Tongue (tissue), 2 donors: Measurements from ENCODE around the gene EML2. TPM values are rescaled to one million over a fixed set of nuclear protein-coding genes. Genes with fewer than 3 reads are reported as not detected.
A peak's percentile ranks its signal among the peaks of the same experiment; 100 is the strongest.
"Not testable (repeated sequence)": the region's sequence is repeated elsewhere in the genome, so short reads cannot be mapped to it uniquely, and the experiment has no call there.

Experiments used
- DNase-seq: peaks from one replicate; pipeline ENCODE4 v3.0.0-alpha.2; 2015
- total RNA-seq: library from RNA; depleted of rRNA; stranded (reverse); fragments of >200 nt; gene quantifications from one replicate; pipeline ENCODE4 v1.2.3, GENCODE V29; 2014

EML2 gene, protein sequence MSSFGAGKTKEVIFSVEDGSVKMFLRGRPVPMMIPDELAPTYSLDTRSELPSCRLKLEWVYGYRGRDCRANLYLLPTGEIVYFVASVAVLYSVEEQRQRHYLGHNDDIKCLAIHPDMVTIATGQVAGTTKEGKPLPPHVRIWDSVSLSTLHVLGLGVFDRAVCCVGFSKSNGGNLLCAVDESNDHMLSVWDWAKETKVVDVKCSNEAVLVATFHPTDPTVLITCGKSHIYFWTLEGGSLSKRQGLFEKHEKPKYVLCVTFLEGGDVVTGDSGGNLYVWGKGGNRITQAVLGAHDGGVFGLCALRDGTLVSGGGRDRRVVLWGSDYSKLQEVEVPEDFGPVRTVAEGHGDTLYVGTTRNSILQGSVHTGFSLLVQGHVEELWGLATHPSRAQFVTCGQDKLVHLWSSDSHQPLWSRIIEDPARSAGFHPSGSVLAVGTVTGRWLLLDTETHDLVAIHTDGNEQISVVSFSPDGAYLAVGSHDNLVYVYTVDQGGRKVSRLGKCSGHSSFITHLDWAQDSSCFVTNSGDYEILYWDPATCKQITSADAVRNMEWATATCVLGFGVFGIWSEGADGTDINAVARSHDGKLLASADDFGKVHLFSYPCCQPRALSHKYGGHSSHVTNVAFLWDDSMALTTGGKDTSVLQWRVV
- total RNA-seq: 16.1 TPM

- DNase-seq: peak; percentile 64
These were observed at the start of gene EML2 for GRCh38 chr19:45638930-45639729. Gene EML2 (minus strand): TSS chr19:45639397. CDS start chr19:45639376, 21 bp downstream.

GRCh38 chr19:45687599-45687998 lies 48.4 kb upstream of the EML2 start:
- DNase-seq: no peak

DNA sequence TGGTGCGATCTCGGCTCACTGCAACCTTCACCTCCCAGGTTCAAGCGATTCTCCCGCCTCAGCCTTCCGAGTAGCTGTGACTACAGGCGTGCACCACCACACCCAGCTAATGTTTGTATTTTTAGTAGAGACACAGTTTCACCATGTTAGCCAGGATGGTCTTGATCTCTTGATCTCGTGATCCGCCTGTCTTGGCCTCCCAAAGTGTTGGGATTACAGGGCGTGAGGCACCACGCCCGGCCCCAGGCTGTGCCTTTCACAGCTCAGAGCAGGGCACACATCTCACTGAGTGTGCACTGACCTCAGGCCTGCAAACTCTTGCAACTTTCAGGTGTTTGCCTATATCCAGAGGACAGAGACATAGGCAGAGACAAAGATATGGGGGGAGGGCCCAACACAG lies 45.8 kb upstream of the EML2 start:
- not testable (repeated sequence) for DNase-seq

DNA sequence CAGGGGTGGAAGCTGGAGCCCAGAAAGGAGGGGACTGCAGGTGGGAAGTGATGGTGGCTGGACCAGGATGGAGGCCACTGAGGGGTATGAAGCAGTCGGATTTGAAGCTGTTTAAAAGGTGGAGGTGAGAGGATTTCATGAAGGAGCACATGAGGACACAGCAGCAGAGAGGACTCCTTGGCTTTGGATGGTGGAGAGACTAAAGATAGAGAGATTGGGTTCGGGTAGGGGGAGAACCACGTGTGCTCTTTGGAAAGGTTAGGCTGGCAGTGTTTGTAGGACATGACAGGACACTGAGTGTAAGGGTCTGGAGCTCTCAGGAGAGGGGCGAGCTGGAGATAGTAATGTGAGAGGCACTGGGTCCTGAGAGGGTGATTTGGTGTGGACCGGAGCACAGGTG lies 43.7 kb upstream of the EML2 start:
- DNase-seq: no peak

DNA sequence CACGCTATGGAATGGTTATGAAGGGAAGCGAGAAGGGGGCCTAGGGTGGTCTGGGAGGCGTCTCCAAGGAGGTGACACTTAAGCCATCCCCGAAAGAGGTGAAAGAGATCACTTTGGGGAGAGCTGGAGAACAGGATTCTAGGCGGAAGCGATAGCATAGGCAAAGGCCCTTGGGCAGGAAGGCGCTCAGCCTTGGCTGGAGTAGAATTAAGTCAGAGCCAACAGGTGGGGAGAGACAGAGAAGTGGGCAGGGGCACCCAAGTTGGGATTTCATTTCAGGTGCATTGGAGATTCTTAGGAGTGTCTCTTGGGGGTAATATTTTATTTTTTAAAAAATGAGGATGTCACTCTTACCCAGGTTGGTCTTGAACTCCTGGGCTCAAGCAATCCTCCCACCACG lies 42.9 kb upstream of the EML2 start:
- DNase-seq: no peak

DNA sequence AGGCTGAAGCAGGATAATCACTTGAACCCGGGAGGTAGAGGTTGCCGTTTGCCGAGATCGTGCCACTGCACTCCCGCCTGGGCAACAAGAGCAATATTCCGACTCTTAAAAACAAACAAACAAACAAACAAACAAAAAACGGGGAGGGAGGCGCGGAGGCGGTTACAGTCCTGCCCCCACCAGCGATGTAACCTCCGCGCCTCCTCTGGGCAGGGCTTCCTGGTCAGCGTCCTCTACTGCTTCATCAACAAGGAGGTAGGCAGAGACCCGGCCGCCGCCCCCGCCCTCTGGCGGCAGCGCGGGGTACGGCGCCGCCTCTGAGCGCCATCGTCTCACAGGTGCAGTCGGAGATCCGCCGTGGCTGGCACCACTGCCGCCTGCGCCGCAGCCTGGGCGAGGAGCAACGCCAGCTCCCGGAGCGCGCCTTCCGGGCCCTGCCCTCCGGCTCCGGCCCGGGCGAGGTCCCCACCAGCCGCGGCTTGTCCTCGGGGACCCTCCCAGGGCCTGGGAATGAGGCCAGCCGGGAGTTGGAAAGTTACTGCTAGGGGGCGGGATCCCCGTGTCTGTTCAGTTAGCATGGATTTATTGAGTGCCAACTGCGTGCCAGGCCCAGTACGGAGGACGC lies 42.3 kb upstream of the EML2 start:
- DNase-seq: peak; percentile 79

GRCh38 chr19:45677351-45678230 lies 38.4 kb upstream of the EML2 start:
- DNase-seq: peak; percentile 77

- DNase-seq: no peak
These were observed 37.7 kb upstream of the EML2 start for GRCh38 chr19:45676851-45677263.

- DNase-seq: no peak
These were observed 35.7 kb upstream of the EML2 start for GRCh38 chr19:45674946-45675345.

- DNase-seq: peak; percentile 44
These were observed 31.7 kb upstream of the EML2 start for GRCh38 chr19:45670670-45671453.

DNA sequence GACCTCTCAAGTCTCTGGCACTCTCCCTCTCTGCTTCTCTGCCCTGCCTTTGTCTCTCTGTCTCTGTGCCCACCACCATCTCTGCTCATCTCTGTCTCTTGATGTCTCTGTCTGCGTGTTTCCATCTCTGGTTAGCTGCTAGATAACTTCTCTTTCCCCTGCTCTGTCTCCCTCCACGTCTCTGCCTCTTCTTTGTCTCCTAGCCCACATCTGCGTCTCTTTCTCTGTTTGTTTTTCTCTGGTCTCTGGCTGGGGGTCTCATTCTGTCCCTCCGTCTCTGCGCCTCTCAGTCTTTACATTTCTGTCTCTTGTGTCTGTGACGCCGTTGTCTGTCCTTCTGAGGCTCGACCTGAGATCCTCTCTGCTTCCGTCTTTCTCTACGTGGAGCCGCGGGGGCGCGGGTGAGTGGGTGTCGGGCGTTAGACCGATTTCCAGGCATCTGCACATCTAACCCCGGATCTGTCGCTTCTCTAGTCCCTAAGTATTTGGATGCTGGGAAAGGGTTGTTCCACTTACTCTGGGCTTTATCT lies 29.2 kb upstream of the EML2 start:
- no peak for DNase-seq

GRCh38 chr19:45667620-45668341 lies 28.6 kb upstream of the EML2 start, which contains the start of gene GIPR:
Gene GIPR (plus strand): TSS chr19:45668221. CDS start chr19:45669521, 1,300 bp downstream.
- no peak for DNase-seq

- DNase-seq: no peak
These were observed 25.4 kb upstream of the EML2 start for GRCh38 chr19:45664575-45664974.

DNA sequence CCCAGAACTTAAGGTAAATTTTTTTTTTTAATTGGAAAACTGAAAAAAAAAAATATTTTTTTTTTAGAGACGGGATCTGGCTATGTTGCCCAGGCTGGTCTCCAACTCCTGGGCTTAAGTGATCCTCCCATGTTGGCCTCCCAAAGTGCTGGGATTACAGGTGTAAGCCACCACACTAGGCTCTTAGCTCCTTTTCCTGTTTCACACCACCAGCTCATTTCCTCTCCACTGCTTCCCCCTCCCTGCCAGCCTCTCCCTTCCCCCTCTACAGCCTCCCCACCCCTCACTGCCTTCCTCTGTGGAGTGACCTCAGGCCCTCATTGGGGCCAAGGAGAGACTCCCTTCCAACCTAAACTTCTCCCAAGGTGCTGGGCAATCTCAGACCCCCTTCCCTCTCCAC lies 24.6 kb upstream of the EML2 start:
- no peak for DNase-seq

- DNase-seq: no peak
These were observed 21.4 kb upstream of the EML2 start for GRCh38 chr19:45660636-45661035.

DNA sequence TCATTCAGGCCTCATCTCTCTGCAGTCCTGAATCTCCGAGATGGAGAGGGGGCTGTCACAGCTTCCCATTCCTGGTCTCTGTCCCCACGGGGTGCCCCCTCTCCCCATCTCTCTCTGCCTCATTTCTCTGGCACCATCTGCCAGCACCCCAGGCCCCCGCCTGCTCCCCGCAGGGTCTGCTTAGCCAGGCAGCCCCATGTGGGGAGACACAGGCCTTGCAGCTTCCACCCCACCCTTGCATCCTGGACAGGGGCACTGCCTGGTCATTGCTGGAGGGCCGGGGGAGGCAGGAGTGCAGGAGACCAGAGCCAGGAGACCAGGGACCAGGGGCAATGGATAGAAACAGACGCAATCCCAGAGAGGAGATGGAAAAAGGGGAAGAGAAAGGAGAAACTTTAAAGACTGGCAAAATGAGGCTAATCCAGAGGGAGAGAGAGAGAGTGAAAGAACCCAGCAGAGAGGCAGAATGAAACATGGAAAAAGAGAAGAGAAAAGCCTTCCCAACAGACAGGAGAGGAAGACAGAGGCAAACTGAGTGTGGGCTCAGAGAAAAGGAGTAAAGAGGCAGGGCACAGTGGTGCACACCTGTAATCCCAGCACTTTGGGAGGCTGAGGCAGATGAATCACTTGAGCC lies 20.0 kb upstream of the EML2 start:
- DNase-seq: no peak

DNA sequence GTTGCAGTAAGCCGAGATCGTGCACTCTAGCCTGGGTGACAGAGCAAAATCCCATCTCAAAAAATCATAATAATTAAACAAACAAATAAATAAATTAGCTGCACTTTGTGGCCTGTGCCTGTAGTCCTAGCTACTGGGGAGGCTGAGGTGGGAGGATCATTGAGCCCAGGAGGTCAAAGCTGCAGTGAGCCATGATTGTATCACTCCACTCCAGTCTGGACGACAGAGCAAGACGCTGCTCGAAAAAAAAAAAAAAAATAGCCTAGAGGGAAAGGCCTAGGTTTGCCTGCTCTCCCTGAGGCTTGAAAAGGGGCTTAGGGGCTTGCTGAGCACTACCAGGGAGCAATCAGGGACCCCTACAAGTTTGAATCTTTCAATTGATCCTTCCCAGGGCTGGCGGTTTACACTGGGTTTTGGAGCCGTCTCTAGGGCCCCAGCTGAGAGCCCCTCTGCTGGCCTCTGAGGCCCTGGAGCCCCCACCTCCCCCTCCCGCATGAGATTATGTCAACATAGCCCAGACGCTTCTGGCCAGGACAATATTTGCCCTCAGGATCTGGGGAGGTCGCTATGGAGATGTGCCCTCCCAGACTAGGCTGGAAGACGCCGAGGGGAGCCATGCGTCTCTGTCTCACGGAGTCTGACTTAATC lies 18.4 kb upstream of the EML2 start:
- no peak for DNase-seq

DNA sequence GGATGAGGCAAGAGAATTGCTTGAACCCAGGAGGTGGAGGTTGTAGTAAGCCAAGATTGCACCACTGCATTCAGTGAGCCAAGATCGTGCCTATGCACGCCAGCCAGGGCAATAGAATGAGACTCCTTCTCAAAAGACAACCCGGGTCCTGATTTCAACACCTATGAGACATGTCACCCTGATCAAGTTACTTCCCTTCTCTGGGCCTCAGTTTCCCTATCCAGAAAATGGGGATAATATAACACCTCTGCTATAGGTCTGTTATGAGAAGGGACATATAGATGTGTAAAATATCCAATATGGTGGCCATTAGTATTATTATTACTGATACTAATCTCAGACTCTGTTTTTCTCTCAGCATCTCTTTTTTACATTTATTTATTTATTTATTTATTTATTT lies 15.9 kb upstream of the EML2 start:
- no peak for DNase-seq
